ENCODE measurements around the gene POU6F2. TPM values are rescaled to one million over a fixed set of nuclear protein-coding genes. Genes with fewer than 3 reads are reported as not detected.

Gene POU6F2
- total and polyA plus RNA-seq, 2 experiments from 2014 or later, result not detected

DNA sequence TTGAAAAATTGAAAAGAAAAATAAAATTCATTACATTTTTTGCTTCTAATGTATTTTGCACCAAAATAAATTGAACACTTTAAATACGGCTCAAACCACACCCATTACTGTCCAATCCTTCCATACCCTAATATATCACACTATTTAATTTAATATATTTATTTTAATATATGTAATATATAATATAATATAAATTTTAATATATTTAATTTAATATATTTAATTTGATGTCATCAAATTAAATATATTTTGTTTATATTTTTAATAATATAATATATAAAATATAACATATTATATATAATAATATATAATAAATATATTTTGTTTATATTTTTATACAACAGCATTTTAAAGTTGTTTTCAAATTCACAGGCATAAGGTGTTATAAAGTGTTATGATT is 15.7 kb upstream of the POU6F2 start:
- H3K4me1 ChIP-seq (ENCODE audit: insufficient read depth), result no peaks in the 10 kb centered on the region
- WGBS, 2 experiments (ENCODE audit: low coverage in 1 of 2, low lambda C conversion rate in 2 of 2, missing lambda C conversion rate in 2 of 2), result 56 to 58% methylated on average over 1 of the region's 1 CpG
- no peaks in the 10 kb centered on the region for H3K9me3 ChIP-seq (ENCODE audit: low read depth)
- no peak overlapping the region for H3K4me3 ChIP-seq
- H3K36me3 ChIP-seq (ENCODE audit: low read depth), result no peaks in the 10 kb centered on the region
- no peaks in the 10 kb centered on the region for H3K79me2 ChIP-seq (ENCODE audit: insufficient read depth)
- no peak for TF ChIP-seq EZH2 (IDR thresholded peaks at IDR 0.05; ENCODE audit: insufficient read depth, poor library complexity, severe bottlenecking)
- no peak for TF ChIP-seq EZH2phosphoT487 (IDR thresholded peaks at IDR 0.05; ENCODE audit: insufficient read depth, low read depth)
- H3K4me2 ChIP-seq (ENCODE audit: unreplicated experiment), result no peak overlapping the region
- no peak overlapping the region for H2AFZ ChIP-seq
- no peaks in the 10 kb centered on the region for H3K9me2 ChIP-seq (ENCODE audit: insufficient read depth)
- H3K9ac ChIP-seq, result no peak overlapping the region
- H3K27me3 ChIP-seq (replicated peaks; ENCODE audit: insufficient read depth), result no peaks in the 10 kb centered on the region; the same call in 1 of the 2 replicates
- no peaks in the 10 kb centered on the region for H4K20me1 ChIP-seq (ENCODE audit: insufficient read depth)
- H3F3A ChIP-seq (ENCODE audit: insufficient read depth), result no peaks in the 10 kb centered on the region
- DNase-seq, result no peak
- in situ Hi-C loops (cut with MboI), result no loop called here
- no peak overlapping the region for H3K27ac ChIP-seq

DNA sequence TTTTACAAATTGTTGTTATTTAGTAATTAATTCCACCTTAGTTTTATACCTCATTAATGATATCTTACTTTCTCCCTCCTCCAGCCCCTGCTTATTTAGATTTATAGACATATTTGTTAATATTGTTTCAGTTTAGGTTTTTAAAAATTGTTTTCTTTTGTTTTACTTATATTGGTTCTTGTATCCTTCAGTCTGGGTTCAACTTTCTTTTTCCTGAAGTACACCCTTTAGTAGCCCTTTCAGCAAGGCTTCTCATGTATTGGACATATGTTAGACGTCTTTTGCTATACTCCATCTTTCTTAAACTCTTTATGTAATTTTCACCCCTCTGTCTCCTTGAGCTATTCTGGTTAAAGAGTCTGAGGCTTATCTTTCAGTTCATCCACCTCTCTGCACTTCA is 12.8 kb upstream of the POU6F2 start:
- H2AFZ ChIP-seq, result no peak overlapping the region
- no peak overlapping the region for H3K9ac ChIP-seq
- in situ Hi-C loops (cut with MboI), result no loop called here
- H3K4me3 ChIP-seq, result no peak overlapping the region
- H3K9me3 ChIP-seq (ENCODE audit: low read depth), result no peaks in the 10 kb centered on the region
- no peaks in the 10 kb centered on the region for H4K20me1 ChIP-seq (ENCODE audit: insufficient read depth)
- no peaks in the 10 kb centered on the region for H3F3A ChIP-seq (ENCODE audit: insufficient read depth)
- no peak overlapping the region for H3K4me2 ChIP-seq (ENCODE audit: unreplicated experiment)
- DNase-seq, result no peak
- H3K27me3 ChIP-seq (replicated peaks; ENCODE audit: insufficient read depth), result no peaks in the 10 kb centered on the region
- 29% methylated on average over 1 of the region's 1 CpG for WGBS, 2 experiments (ENCODE audit: low coverage in 1 of 2, low lambda C conversion rate in 2 of 2, missing lambda C conversion rate in 2 of 2)
- H3K36me3 ChIP-seq (ENCODE audit: low read depth), result no peaks in the 10 kb centered on the region
- H3K79me2 ChIP-seq (ENCODE audit: insufficient read depth), result no peaks in the 10 kb centered on the region
- H3K27ac ChIP-seq, result no peak overlapping the region
- TF ChIP-seq EZH2phosphoT487 (IDR thresholded peaks at IDR 0.05; ENCODE audit: insufficient read depth, low read depth) (no peak), EZH2 (IDR thresholded peaks at IDR 0.05; ENCODE audit: insufficient read depth, poor library complexity, severe bottlenecking) (no peak)
- H3K9me2 ChIP-seq (ENCODE audit: insufficient read depth), result no peaks in the 10 kb centered on the region
- no peaks in the 10 kb centered on the region for H3K4me1 ChIP-seq (ENCODE audit: insufficient read depth)

DNA sequence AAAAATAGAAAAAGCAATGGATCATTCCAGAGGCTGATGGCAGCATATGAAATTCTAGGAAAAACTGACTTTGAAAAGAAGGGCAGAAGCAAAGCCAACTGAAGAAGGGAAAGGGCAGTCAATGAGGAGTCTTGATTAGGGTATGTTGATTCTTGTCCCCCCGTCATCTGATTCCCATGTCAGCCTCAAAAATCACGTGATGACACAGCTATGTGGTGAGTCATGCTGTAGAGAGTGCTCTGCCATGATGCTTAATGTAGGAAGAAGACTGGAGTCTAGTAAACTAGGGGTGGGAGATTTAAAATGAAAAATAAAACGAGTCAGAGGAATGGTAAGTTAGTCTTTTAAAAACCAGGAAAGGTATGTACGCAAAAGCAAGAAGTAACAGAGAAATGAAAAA is 3.9 kb upstream of the POU6F2 start:
- no peak overlapping the region for H3K9ac ChIP-seq
- 21 to 31% methylated on average over 4 of the region's 4 CpGs for WGBS, 2 experiments (ENCODE audit: low coverage in 1 of 2, low lambda C conversion rate in 2 of 2, missing lambda C conversion rate in 2 of 2)
- H3K4me2 ChIP-seq (ENCODE audit: unreplicated experiment), result no peak overlapping the region
- TF ChIP-seq EZH2phosphoT487 (IDR thresholded peaks at IDR 0.05; ENCODE audit: insufficient read depth, low read depth) (no peak), EZH2 (IDR thresholded peaks at IDR 0.05; ENCODE audit: insufficient read depth, poor library complexity, severe bottlenecking) (no peak)
- no peaks in the 10 kb centered on the region for H3F3A ChIP-seq (ENCODE audit: insufficient read depth)
- no peaks in the 10 kb centered on the region for H3K9me3 ChIP-seq (ENCODE audit: low read depth)
- no peak overlapping the region for H3K27ac ChIP-seq
- no peaks in the 10 kb centered on the region for H3K79me2 ChIP-seq (ENCODE audit: insufficient read depth)
- no peaks in the 10 kb centered on the region for H3K36me3 ChIP-seq (ENCODE audit: low read depth)
- H3K9me2 ChIP-seq (ENCODE audit: insufficient read depth), result no peaks in the 10 kb centered on the region
- DNase-seq, result no peak
- H2AFZ ChIP-seq, result no peak overlapping the region
- no peak overlapping the region for H3K4me3 ChIP-seq
- H3K4me1 ChIP-seq (ENCODE audit: insufficient read depth), result no peaks in the 10 kb centered on the region
- H4K20me1 ChIP-seq (ENCODE audit: insufficient read depth), result no peaks in the 10 kb centered on the region
- in situ Hi-C loops (cut with MboI), result no loop called here
- peaks cover 23% of the 10 kb centered on the region for H3K27me3 ChIP-seq (replicated peaks; ENCODE audit: insufficient read depth)

DNA sequence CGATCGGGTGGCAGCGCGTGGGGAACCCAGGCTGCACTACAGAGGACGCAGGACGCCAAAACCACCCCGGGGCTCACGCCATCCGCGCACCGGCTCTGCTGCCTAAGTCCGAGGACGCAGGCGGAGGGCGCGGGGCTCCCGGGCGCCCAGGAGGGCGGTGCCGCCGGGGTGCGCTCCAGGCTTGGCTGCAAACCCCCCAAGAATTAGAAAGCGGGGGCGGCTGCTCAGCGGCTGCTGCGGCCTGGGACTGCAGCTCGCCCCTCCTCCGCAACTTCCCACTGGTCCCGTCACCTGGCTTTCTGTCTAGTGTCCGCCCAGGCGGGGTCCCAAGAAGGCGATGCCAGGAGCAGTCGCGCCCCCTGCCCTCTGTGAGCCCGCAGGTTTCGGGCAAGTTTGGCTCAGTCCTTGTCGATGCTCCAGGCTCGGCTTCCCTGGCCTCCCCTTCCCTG is 1.7 kb upstream of the POU6F2 start:
- H3K27ac ChIP-seq, result no peak overlapping the region

DNA sequence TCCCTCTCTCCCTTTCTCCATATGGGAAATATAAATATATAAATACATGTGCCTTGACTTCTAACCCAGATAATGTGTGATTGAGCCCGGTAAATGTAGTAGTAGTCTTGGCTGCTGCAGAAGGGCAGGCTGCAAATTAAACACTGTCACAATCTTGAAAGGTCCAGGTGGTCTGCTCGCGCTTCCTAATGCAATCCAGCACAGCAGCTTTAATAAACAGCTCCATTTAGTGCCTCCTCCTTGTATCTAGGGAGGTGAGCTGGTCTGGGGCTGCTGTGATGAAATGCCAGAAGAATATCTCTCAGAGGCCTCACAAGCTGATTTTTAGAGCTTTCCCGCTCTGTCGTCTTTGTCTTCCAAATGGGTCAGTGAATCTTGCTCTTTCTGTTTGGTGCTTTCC is 782 bp downstream of the POU6F2 start:
- WGBS, 2 experiments (ENCODE audit: low coverage in 1 of 2, low lambda C conversion rate in 2 of 2, missing lambda C conversion rate in 2 of 2), result 65 to 69% methylated on average over 5 of the region's 5 CpGs

More for the DNA sequence above, 1.7 kb upstream of the POU6F2 start:
- no peaks in the 10 kb centered on the region for H3F3A ChIP-seq (ENCODE audit: insufficient read depth)
- H3K4me2 ChIP-seq (ENCODE audit: unreplicated experiment), result no peak overlapping the region
- H3K4me3 ChIP-seq, result no peak overlapping the region
- H3K4me1 ChIP-seq (ENCODE audit: insufficient read depth), result no peaks in the 10 kb centered on the region
- no peaks in the 10 kb centered on the region for H3K9me2 ChIP-seq (ENCODE audit: insufficient read depth)
- WGBS, 2 experiments (ENCODE audit: low coverage in 1 of 2, low lambda C conversion rate in 2 of 2, missing lambda C conversion rate in 2 of 2), result 1 to 4% methylated on average over 21 to 32 of the region's 38 CpGs
- TF ChIP-seq EZH2phosphoT487 (IDR thresholded peaks at IDR 0.05; ENCODE audit: insufficient read depth, low read depth), result no peak
- TF ChIP-seq EZH2 (IDR thresholded peaks at IDR 0.05; ENCODE audit: insufficient read depth, poor library complexity, severe bottlenecking), result no peak
- in situ Hi-C loops (cut with MboI), result no loop called here
- H3K9ac ChIP-seq, result no peak overlapping the region
- peak; percentile 5 for DNase-seq
- no peaks in the 10 kb centered on the region for H3K9me3 ChIP-seq (ENCODE audit: low read depth)
- peaks cover 23% of the 10 kb centered on the region for H3K27me3 ChIP-seq (replicated peaks; ENCODE audit: insufficient read depth)
- no peaks in the 10 kb centered on the region for H4K20me1 ChIP-seq (ENCODE audit: insufficient read depth)
- H3K79me2 ChIP-seq (ENCODE audit: insufficient read depth), result no peaks in the 10 kb centered on the region
- H2AFZ ChIP-seq, result no peak overlapping the region; the same call in 1 of the 2 replicates
- H3K36me3 ChIP-seq (ENCODE audit: low read depth), result no peaks in the 10 kb centered on the region

More for the DNA sequence above, 782 bp downstream of the POU6F2 start:
- Histone ChIP-seq H3K27me3 (replicated peaks; ENCODE audit: insufficient read depth) (peaks cover 23% of the 10 kb centered on the region), H3K79me2 (ENCODE audit: insufficient read depth) (no peaks in the 10 kb centered on the region), H3F3A (ENCODE audit: insufficient read depth) (no peaks in the 10 kb centered on the region), H4K20me1 (ENCODE audit: insufficient read depth) (no peaks in the 10 kb centered on the region), H3K4me1 (ENCODE audit: insufficient read depth) (no peaks in the 10 kb centered on the region), H3K4me2 (ENCODE audit: unreplicated experiment) (no peak overlapping the region), H3K9me2 (ENCODE audit: insufficient read depth) (no peaks in the 10 kb centered on the region), H3K27ac (no peak overlapping the region), H3K4me3 (no peak overlapping the region), H3K36me3 (ENCODE audit: low read depth) (no peaks in the 10 kb centered on the region), H3K9me3 (ENCODE audit: low read depth) (no peaks in the 10 kb centered on the region), H2AFZ (no peak overlapping the region), H3K9ac (no peak overlapping the region)
- in situ Hi-C loops (cut with MboI), result no loop called here
- TF ChIP-seq EZH2 (IDR thresholded peaks at IDR 0.05; ENCODE audit: insufficient read depth, poor library complexity, severe bottlenecking) (no peak), EZH2phosphoT487 (IDR thresholded peaks at IDR 0.05; ENCODE audit: insufficient read depth, low read depth) (no peak)
- DNase-seq, result no peak
